ENCODE measurements around the gene BEGAIN. TPM values are rescaled to one million over a fixed set of nuclear protein-coding genes. Genes with fewer than 3 reads are reported as not detected.

The BEGAIN gene
- total RNA-seq: 1 to 10 TPM in 1 of 3 donors, under 1 TPM in 1, not detected in 1; 0.11 to 1.3 TPM
- total RNA-seq (2013): 1.1 TPM

GRCh38 chr14:100587086-100587762 is at the start of gene BEGAIN:
Gene BEGAIN (minus strand): TSS chr14:100587417. CDS start chr14:100587290, 127 bp downstream.
- no peak for TF ChIP-seq CTCF (IDR thresholded peaks at IDR 0.05)
- Histone ChIP-seq H3K4me1 (ENCODE audit: control insufficient read depth, insufficient read depth, low read length) (peaks cover 6% of the 10 kb centered on the region), H3K27me3 (ENCODE audit: control insufficient read depth, insufficient read depth, low read length) (peaks cover 14% of the 10 kb centered on the region), H3K9me3 (ENCODE audit: control insufficient read depth, insufficient read depth, low read length) (no peaks in the 10 kb centered on the region), H3K27ac (ENCODE audit: low read length) (no peak within 1 kb of the TSS), H3K36me3 (ENCODE audit: control insufficient read depth, insufficient read depth, low read length) (no peaks in the 10 kb centered on the region), H3K4me3 (ENCODE audit: low read length) (no peak within 1 kb of the TSS)
- peaks cover 30 to 41% of the 10 kb centered on the region in 2 donors for H3K27me3 Mint-ChIP-seq (ENCODE audit: low read depth in 2 of 2)
- no peak within 1 kb of the TSS for H3K27ac Mint-ChIP-seq
- no peaks in the 10 kb centered on the region for H3K4me1 Mint-ChIP-seq
- 1% methylated on average over 90 of the region's 90 CpGs for WGBS (ENCODE audit: insufficient coverage)
- peak within 1 kb of the TSS; percentile 49 for H3K4me3 Mint-ChIP-seq
- DNase-seq (no peak), ATAC-seq (peak in 1 of 3 donors; percentile 33)
- intact Hi-C loops (cut with micrococcal nuclease): no loop called here
- H3K36me3 Mint-ChIP-seq: no peaks in the 10 kb centered on the region
- no peaks in the 10 kb centered on the region for H3K9me3 Mint-ChIP-seq

DNA sequence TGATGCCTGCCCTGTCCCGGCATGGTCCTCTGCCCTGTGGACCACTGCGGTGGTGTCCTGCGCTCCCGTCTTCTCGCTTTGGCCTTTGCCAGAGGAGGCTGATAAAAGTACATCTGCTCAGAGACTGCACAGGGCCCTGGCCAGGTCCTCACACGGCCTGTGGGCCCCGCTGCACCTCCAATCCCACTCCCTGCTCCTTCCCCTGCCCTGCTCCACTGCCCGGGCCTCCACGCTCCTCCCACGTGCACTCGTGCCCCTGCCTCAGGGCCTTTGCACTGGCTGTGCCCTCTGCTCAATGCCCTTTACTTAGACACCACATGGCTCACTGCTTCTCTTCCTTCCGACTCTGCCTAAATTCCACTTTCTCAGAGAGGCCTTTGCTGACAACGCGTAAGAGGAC is 49.3 kb upstream of the BEGAIN start:
- peaks cover 51 to 53% of the 10 kb centered on the region in 2 donors for H3K27me3 Mint-ChIP-seq (ENCODE audit: low read depth in 2 of 2)
- no peak overlapping the region for H3K4me3 Mint-ChIP-seq
- H3K4me1 Mint-ChIP-seq: peaks cover 35% of the 10 kb centered on the region in 2 donors
- Histone ChIP-seq H3K4me3 (ENCODE audit: low read length) (no peak overlapping the region), H3K27me3 (ENCODE audit: control insufficient read depth, insufficient read depth, low read length) (peaks cover 28% of the 10 kb centered on the region), H3K36me3 (ENCODE audit: control insufficient read depth, insufficient read depth, low read length) (no peaks in the 10 kb centered on the region), H3K4me1 (ENCODE audit: control insufficient read depth, insufficient read depth, low read length) (peaks cover 44% of the 10 kb centered on the region), H3K9me3 (ENCODE audit: control insufficient read depth, insufficient read depth, low read length) (no peaks in the 10 kb centered on the region), H3K27ac (ENCODE audit: low read length) (no peak overlapping the region)
- no peak for TF ChIP-seq CTCF (IDR thresholded peaks at IDR 0.05)
- 94% methylated on average over 14 of the region's 14 CpGs for WGBS (ENCODE audit: insufficient coverage)
- no peak overlapping the region for H3K27ac Mint-ChIP-seq
- no peak for ATAC-seq
- intact Hi-C loops (cut with micrococcal nuclease): no loop called here
- DNase-seq: no peak
- no peaks in the 10 kb centered on the region for H3K36me3 Mint-ChIP-seq
- no peaks in the 10 kb centered on the region for H3K9me3 Mint-ChIP-seq

GRCh38 chr14:100634026-100634425 is 46.8 kb upstream of the BEGAIN start:
- Histone ChIP-seq H3K36me3 (ENCODE audit: control insufficient read depth, insufficient read depth, low read length) (no peaks in the 10 kb centered on the region), H3K27me3 (ENCODE audit: control insufficient read depth, insufficient read depth, low read length) (peaks cover 25% of the 10 kb centered on the region), H3K4me3 (ENCODE audit: low read length) (no peak overlapping the region), H3K4me1 (ENCODE audit: control insufficient read depth, insufficient read depth, low read length) (peaks cover 18% of the 10 kb centered on the region), H3K27ac (ENCODE audit: low read length) (no peak overlapping the region), H3K9me3 (ENCODE audit: control insufficient read depth, insufficient read depth, low read length) (no peaks in the 10 kb centered on the region)
- TF ChIP-seq CTCF (IDR thresholded peaks at IDR 0.05): no peak
- H3K27me3 Mint-ChIP-seq (ENCODE audit: low read depth in 2 of 2): peaks cover 51 to 57% of the 10 kb centered on the region in 2 donors
- H3K9me3 Mint-ChIP-seq: no peaks in the 10 kb centered on the region
- peaks cover 9 to 10% of the 10 kb centered on the region in 2 donors for H3K4me1 Mint-ChIP-seq
- ATAC-seq (no peak), DNase-seq (no peak)
- H3K36me3 Mint-ChIP-seq: no peaks in the 10 kb centered on the region
- 93% methylated on average over 11 of the region's 11 CpGs for WGBS (ENCODE audit: insufficient coverage)
- no peak overlapping the region for H3K27ac Mint-ChIP-seq
- intact Hi-C loops (cut with micrococcal nuclease): no loop called here
- H3K4me3 Mint-ChIP-seq: no peak overlapping the region

GRCh38 chr14:100633406-100633805 is 46.2 kb upstream of the BEGAIN start:
- TF ChIP-seq CTCF (IDR thresholded peaks at IDR 0.05): no peak

More at GRCh38 chr14:100633406-100633805, 46.2 kb upstream of the BEGAIN start:
- no peak for DNase-seq
- Mint-ChIP-seq H3K9me3 (no peaks in the 10 kb centered on the region), H3K36me3 (no peaks in the 10 kb centered on the region), H3K27ac (no peak overlapping the region), H3K27me3 (ENCODE audit: low read depth in 2 of 2) (peaks cover 53 to 59% of the 10 kb centered on the region in 2 donors), H3K4me3 (no peak overlapping the region), H3K4me1 (peaks cover 5 to 6% of the 10 kb centered on the region in 2 donors)
- Histone ChIP-seq H3K9me3 (ENCODE audit: control insufficient read depth, insufficient read depth, low read length) (no peaks in the 10 kb centered on the region), H3K4me1 (ENCODE audit: control insufficient read depth, insufficient read depth, low read length) (peaks cover 12% of the 10 kb centered on the region), H3K27me3 (ENCODE audit: control insufficient read depth, insufficient read depth, low read length) (peaks cover 21% of the 10 kb centered on the region), H3K27ac (ENCODE audit: low read length) (no peak overlapping the region), H3K4me3 (ENCODE audit: low read length) (no peak overlapping the region), H3K36me3 (ENCODE audit: control insufficient read depth, insufficient read depth, low read length) (no peaks in the 10 kb centered on the region)
- ATAC-seq: no peak
- intact Hi-C loops (cut with micrococcal nuclease): no loop called here
- WGBS (ENCODE audit: insufficient coverage): 92% methylated on average over 10 of the region's 10 CpGs

All from natural killer cell (primary cell).